Upper lobe of left lung (tissue), 4 donors: ENCODE results near the gene LARGE1.

Experiments
- EP300 ChIP-seq, 4 donors: sonication (generic); formaldehyde crosslinking; IDR thresholded peaks; one replicate each; pipeline ENCODE4 v1.5.1; 2017; ENCODE audit warnings: antibody characterized with exemption in 4 of 4, control low read depth in 2 of 4
- POLR2A ChIP-seq, 4 donors: fragments of 450-650 bp; IDR thresholded peaks; one replicate each; pipeline ENCODE4 v1.5.1; 2016 to 2017; ENCODE audit warnings: antibody characterized with exemption in 4 of 4, mild to moderate bottlenecking in 2 of 4
- POLR2AphosphoS5 ChIP-seq, 2 donors: sonication (generic); formaldehyde crosslinking; IDR thresholded peaks; one replicate each; pipeline ENCODE4 v1.5.1; 2017; ENCODE audit warnings: antibody characterized with exemption in 2 of 2
- TF ChIP-seq, protein P1 (sequence below), 6 experiments: fragments of 450-650 bp in 4 of 6; fragments of 200-600 bp in 2 of 6; sonication (generic) in 2 of 6; IDR thresholded peaks; one replicate each; pipeline ENCODE4 v1.5.1; 2016 to 2019; ENCODE audit warnings: antibody characterized with exemption in 6 of 6

DNA sequence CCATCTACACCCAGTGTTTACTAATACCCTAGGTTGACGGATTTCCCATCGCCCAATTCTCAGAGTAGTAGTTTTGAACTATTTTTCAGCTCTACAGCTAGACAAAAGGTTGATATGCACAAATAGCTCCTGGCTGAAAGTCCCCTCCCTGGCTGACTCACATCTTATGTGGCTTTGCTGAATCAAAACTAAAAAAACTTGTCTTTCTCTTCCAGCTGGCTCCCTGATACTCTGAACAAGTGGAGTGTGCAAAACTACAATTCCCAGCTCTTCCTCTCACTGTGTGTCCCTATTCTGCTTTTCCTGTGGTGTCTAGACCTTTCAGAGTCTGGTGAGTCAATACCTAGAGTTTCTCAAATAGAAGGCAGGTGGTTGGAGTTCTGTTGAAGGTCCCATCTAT, 12.7 kb upstream of the LARGE1 start:
- TF ChIP-seq POLR2AphosphoS5 (IDR thresholded peaks at IDR 0.05) (no peak), EP300 (IDR thresholded peaks at IDR 0.05) (no peak), POLR2A (IDR thresholded peaks at IDR 0.05) (no peak)
- TF ChIP-seq, protein P1, sequence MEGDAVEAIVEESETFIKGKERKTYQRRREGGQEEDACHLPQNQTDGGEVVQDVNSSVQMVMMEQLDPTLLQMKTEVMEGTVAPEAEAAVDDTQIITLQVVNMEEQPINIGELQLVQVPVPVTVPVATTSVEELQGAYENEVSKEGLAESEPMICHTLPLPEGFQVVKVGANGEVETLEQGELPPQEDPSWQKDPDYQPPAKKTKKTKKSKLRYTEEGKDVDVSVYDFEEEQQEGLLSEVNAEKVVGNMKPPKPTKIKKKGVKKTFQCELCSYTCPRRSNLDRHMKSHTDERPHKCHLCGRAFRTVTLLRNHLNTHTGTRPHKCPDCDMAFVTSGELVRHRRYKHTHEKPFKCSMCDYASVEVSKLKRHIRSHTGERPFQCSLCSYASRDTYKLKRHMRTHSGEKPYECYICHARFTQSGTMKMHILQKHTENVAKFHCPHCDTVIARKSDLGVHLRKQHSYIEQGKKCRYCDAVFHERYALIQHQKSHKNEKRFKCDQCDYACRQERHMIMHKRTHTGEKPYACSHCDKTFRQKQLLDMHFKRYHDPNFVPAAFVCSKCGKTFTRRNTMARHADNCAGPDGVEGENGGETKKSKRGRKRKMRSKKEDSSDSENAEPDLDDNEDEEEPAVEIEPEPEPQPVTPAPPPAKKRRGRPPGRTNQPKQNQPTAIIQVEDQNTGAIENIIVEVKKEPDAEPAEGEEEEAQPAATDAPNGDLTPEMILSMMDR (IDR thresholded peaks at IDR 0.05) = no peak
